Amniotic stem cell (primary cell): Measurements from ENCODE around the gene RPL10.

Experiments used
- DNase-seq: peaks from one replicate; lab custom pipeline; 2025; lab: John Stamatoyannopoulos, UW

RPL10 gene

GRCh38 chrX:154449618-154450017 is 51.4 kb downstream of the RPL10 start:
- DNase-seq, result no peak

DNA sequence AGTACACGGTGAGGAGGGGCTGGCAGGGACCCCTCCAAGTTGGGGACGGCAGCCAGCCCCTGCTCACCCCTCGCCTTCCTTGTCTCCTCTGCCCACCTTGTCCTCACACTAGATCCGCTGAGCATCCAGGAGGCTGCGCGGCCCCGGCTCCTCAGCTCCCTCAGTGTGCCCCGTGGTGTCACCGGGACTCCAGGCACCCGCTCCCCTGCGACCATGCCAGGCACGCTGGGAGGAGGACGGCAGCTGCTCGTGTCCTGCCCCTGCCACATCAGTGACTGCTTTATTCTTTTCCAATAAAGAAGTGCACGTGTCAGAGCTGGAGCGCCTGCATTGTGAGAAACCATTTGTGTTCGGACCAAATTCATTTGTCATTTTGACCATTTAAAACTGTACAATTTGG is 52.1 kb downstream of the RPL10 start:
- no peak for DNase-seq
